RWPE1 (cell line): ENCODE data around the gene ULBP3.

ENCODE experiments used
- CTCF ChIA-PET: fragments of 350-600 bp; sonication (Branson Sonifier 250); formaldehyde crosslinking; extraction: SDS; loops from one replicate; lab custom pipeline; 2021; lab: Yijun Ruan, JAX
- POLR2A ChIA-PET: fragments of 400-600 bp; formaldehyde crosslinking; extraction: SDS; loops from one replicate; lab custom pipeline; 2020; ENCODE audit warnings: antibody characterized with exemption; ENCODE audit not compliant: low non-redundant PET; lab: Yijun Ruan, JAX
- DNase-seq: peaks from one replicate; pipeline ENCODE4 v3.0.0; 2012; ENCODE audit warnings: low spot score
- H3K27ac ChIP-seq: fragments of 450-650 bp; 2 replicates; pipeline ENCODE4 v1.5.1; 2017
- CTCF ChIP-seq: fragments of 450-650 bp; conservative IDR thresholded peaks from 2 replicates; pipeline ENCODE4 v1.5.1; 2017; ENCODE audit warnings: low read depth, mild to moderate bottlenecking

Gene ULBP3

GRCh38 chr6:150068720-150069648 is at the start of gene ULBP3:
Gene ULBP3 (minus strand): TSS chr6:150069121. CDS start chr6:150069066, 55 bp downstream.
- POLR2A ChIA-PET = interaction anchor here (0.6 kb wide), 2 partner anchors 69 to 568 kb away, joined by 3 read pairs; no protein-coding TSS in a partner anchor
- peak within 1 kb of the TSS; percentile 83 for H3K27ac ChIP-seq
- peak; percentile 99 for DNase-seq
- peak; percentile 82 for TF ChIP-seq CTCF
- CTCF ChIA-PET = interaction anchor here (0.5 to 1.0 kb wide), 5 partner anchors 9 to 1048 kb away, joined by 3 to 5 read pairs (median 3); no protein-coding TSS in a partner anchor

GRCh38 chr6:150118627-150119026 is 49.7 kb upstream of the ULBP3 start:
- no peak for TF ChIP-seq CTCF
- ChIA-PET CTCF (interaction anchor here (0.7 kb wide), 1 partner anchor 277 kb away, joined by 3 read pairs; no protein-coding TSS in a partner anchor), POLR2A (no interaction called here)
- DNase-seq = no peak
- peak overlapping the region; percentile 30 for H3K27ac ChIP-seq

GRCh38 chr6:150118203-150118602 is 49.3 kb upstream of the ULBP3 start:
- no peak for TF ChIP-seq CTCF
- DNase-seq = no peak
- ChIA-PET CTCF (interaction anchor here (0.5 to 0.7 kb wide), 2 partner anchors 224 to 278 kb away, joined by 3 read pairs; no protein-coding TSS in a partner anchor), POLR2A (no interaction called here)
- peak overlapping the region; percentile 30 for H3K27ac ChIP-seq

GRCh38 chr6:150116200-150116800 is 47.4 kb upstream of the ULBP3 start:
- no peak for TF ChIP-seq CTCF
- ChIA-PET CTCF (no interaction called here), POLR2A (no interaction called here)
- DNase-seq = no peak
- H3K27ac ChIP-seq = peak overlapping the region; percentile 55

GRCh38 chr6:150115769-150116168 is 46.8 kb upstream of the ULBP3 start:
- H3K27ac ChIP-seq = peak overlapping the region; percentile 55
- POLR2A ChIA-PET = no interaction called here
- no peak for DNase-seq
- CTCF ChIA-PET = no interaction called here
- TF ChIP-seq CTCF = no peak

GRCh38 chr6:150112233-150112632 is 43.3 kb upstream of the ULBP3 start:
- no peak for TF ChIP-seq CTCF
- H3K27ac ChIP-seq = no peak overlapping the region
- ChIA-PET CTCF (interaction anchor here (0.6 kb wide), 1 partner anchor 314 kb away, joined by 4 read pairs; no protein-coding TSS in a partner anchor), POLR2A (no interaction called here)
- DNase-seq = no peak
